HL-60 (cell line): ENCODE data around the gene COPZ2.

ENCODE experiments used
- DNase-seq, 2 experiments: peaks; one replicate each; pipeline ENCODE4 v3.0.0-alpha.2; 2010 to 2020; ENCODE audit warnings: low read depth in 1 of 2, low spot score in 1 of 2
- H3K27ac ChIP-seq: fragments of 250-450 bp; sonication (Bioruptor Pico); replicated peaks from 2 replicates; pipeline ENCODE4 v1.5.1; 2020; ENCODE audit warnings: mild to moderate bottlenecking, moderate library complexity
- H3K27me3 ChIP-seq: fragments of 250-450 bp; sonication (Bioruptor Pico); 2 replicates; pipeline ENCODE4 v1.5.1; 2021; ENCODE audit warnings: mild to moderate bottlenecking, moderate library complexity; ENCODE audit not compliant: insufficient read depth, poor library complexity, severe bottlenecking
- H3K4me3 ChIP-seq: replicated peaks from 2 replicates; pipeline ENCODE4 v1.5.1; 2011; ENCODE audit warnings: mild to moderate bottlenecking, control low read depth, low read length; ENCODE audit not compliant: insufficient read depth
- CTCF ChIP-seq: IDR thresholded peaks from one replicate; pipeline ENCODE4 v1.5.1; 2011; ENCODE audit warnings: low read length, control low read depth, inconsistent platforms; ENCODE audit not compliant: insufficient read depth
- GABPA ChIP-seq: IDR thresholded peaks from 2 replicates; pipeline ENCODE4 v1.6.1; 2012; ENCODE audit warnings: low read depth
- POLR2AphosphoS5 ChIP-seq: IDR thresholded peaks from 2 replicates; pipeline ENCODE4 v1.6.1; 2012; ENCODE audit warnings: low read depth
- REST ChIP-seq: IDR thresholded peaks from 2 replicates; pipeline ENCODE4 v1.6.1; 2012; ENCODE audit warnings: low read depth; ENCODE audit not compliant: insufficient replicate concordance
- SPI1 ChIP-seq: IDR thresholded peaks from 2 replicates; pipeline ENCODE4 v1.6.1; 2012; ENCODE audit warnings: low read depth, mild to moderate bottlenecking, borderline replicate concordance

Gene COPZ2

GRCh38 chr17:47983492-47984223 is 53.9 kb downstream of the COPZ2 start:
- no peaks in the 10 kb centered on the region for H3K27me3 ChIP-seq
- TF ChIP-seq SPI1, result no peak
- TF ChIP-seq REST, result no peak
- no peak for TF ChIP-seq CTCF
- no peak for TF ChIP-seq POLR2AphosphoS5
- no peak for TF ChIP-seq GABPA
- no peak for DNase-seq
- no peak overlapping the region for H3K4me3 ChIP-seq
- no peak overlapping the region for H3K27ac ChIP-seq

DNA sequence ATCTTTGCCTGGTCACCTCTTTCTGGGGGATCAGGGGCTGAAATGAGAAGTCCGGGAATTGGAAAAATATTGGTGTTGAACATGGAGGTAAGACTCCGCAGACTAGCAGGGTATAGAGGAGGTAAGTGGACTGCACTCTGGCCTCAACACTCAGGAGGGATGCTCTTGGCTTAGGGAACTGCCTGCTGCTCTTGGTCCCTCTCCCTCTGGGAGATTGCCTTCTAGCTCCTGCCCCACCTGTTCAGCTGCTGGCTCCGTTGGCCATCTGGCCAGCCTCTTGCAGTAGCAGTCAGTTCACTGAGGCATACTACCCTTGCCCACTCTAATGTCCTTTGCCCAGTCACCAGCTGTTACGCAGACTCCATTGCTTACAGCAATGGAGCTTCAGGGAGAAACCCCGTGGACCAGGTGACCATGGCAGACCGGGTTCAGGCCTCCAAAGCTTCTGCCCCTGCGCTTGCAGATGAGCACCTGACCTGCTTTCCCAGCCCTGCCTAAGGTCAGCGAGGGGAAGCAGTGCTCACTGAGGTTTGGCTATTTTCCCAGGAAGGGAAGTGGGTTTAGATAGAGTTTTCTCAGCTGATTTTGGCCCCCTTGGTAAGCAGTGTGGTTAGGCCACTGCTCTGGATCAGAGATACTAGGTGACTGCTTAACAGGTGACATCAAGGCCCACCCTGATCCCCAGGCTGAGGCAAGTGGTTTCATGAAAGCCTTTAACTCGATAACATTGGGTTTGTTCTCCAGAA is 54.8 kb downstream of the COPZ2 start:
- Histone ChIP-seq H3K27me3 (no peaks in the 10 kb centered on the region), H3K4me3 (no peak overlapping the region), H3K27ac (no peak overlapping the region)
- peak in 1 of 2 experiments; percentile 11 for DNase-seq
- TF ChIP-seq SPI1 (peak; percentile 36; the same call in 1 of the 2 replicates), CTCF (no peak)

DNA sequence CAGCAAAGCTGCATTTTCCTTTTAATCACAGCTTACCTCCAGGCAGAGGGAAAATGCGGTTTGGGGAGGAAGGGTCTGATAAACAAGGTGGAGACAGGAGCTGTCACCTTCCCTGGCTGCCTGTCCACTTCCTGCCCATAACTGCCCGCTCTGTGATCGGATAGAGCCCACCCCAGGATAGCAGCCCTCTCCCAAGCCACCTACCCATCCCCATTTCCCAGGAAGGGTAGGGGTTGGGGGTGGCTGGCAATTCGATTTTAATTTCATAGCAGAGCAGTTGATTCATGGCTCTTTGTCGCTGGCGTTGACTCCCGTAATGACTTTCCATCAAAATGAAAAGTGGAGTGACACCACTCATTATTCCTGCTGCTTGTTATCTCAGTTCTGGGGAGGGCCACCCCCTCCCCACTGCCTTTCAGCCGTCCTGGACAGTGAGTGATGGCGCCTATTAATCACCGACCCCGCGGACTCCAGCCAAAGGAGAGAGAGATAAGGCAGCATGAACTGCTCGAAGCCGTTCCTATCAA is 55.4 kb downstream of the COPZ2 start:
- Histone ChIP-seq H3K27me3 (no peaks in the 10 kb centered on the region), H3K4me3 (no peak overlapping the region), H3K27ac (peak overlapping the region; percentile 33; the same call in 1 of the 2 replicates)
- DNase-seq, result no peak
- TF ChIP-seq CTCF, result no peak
- TF ChIP-seq POLR2AphosphoS5, result no peak
- TF ChIP-seq REST, result no peak
- TF ChIP-seq SPI1, result no peak
- TF ChIP-seq GABPA, result no peak
